IMR-90 (cell line): Measurements from ENCODE around the gene CIB2. TPM values are rescaled to one million over a fixed set of nuclear protein-coding genes. Genes with fewer than 3 reads are reported as not detected.
A peak's percentile ranks its signal among the peaks of the same experiment; 100 is the strongest.

ENCODE experiments used
- ATAC-seq: fragments of 200-7000 bp; cut with Tn5 transposase; 2 replicates; pipeline ENCODE4 v1.9.1; 2020; ENCODE audit warnings: low read depth, mild to moderate bottlenecking, moderate library complexity
- BruUV-seq: library from RNA; stranded (reverse); fragments of 400-500 nt; replicated peaks from 2 replicates; lab custom pipeline; 2021; lab: Mats Ljungman, UMichigan
- CTCF ChIA-PET: fragments of 300-600 bp; formaldehyde crosslinking; extraction: SDS; loops from one replicate; lab custom pipeline; 2021; ENCODE audit warnings: antibody characterized with exemption; lab: Yijun Ruan, JAX
- POLR2A ChIA-PET: fragments of 300-600 bp; sonication (Branson Sonifier 250); formaldehyde crosslinking; loops from one replicate; lab custom pipeline; 2022; ENCODE audit warnings: antibody characterized with exemption; ENCODE audit not compliant: unreplicated experiment; lab: Charles Lee
- DNase-seq: peaks from one replicate; pipeline ENCODE4 v3.0.0; 2013
- H2AFZ ChIP-seq: replicated peaks from 2 replicates; pipeline ENCODE3; 2013; ENCODE audit warnings: low read length, mild to moderate bottlenecking; ENCODE audit not compliant: poor library complexity
- H2AK5ac ChIP-seq: 2 replicates; pipeline ENCODE4 v1.6.1; 2013; ENCODE audit warnings: low read depth, low read length, inconsistent platforms
- H2AK9ac ChIP-seq: replicated peaks from 2 replicates; pipeline ENCODE3; 2013; ENCODE audit warnings: mild to moderate bottlenecking, low read depth, low read length, moderate library complexity; ENCODE audit not compliant: poor library complexity
- H2BK120ac ChIP-seq: 2 replicates; pipeline ENCODE4 v1.6.1; 2013; ENCODE audit warnings: low read depth, low read length, inconsistent platforms
- H2BK15ac ChIP-seq: 3 replicates; pipeline ENCODE4 v1.6.1; 2013; ENCODE audit warnings: low read depth, low read length, inconsistent platforms
- H2BK20ac ChIP-seq: 2 replicates; pipeline ENCODE4 v1.6.1; 2013; ENCODE audit warnings: low read depth, mild to moderate bottlenecking, inconsistent platforms, low read length, moderate library complexity
- H2BK5ac ChIP-seq: 2 replicates; pipeline ENCODE4 v1.6.1; 2013; ENCODE audit warnings: mild to moderate bottlenecking, low read depth, low read length, inconsistent platforms; ENCODE audit not compliant: poor library complexity, severe bottlenecking
- H3K14ac ChIP-seq: replicated peaks from 2 replicates; pipeline ENCODE4 v1.6.1; 2013; ENCODE audit warnings: low read depth, low read length, inconsistent platforms
- H3K18ac ChIP-seq: 2 replicates; pipeline ENCODE4 v1.6.1; 2013; ENCODE audit warnings: low read depth, low read length, control low read depth
- H3K23ac ChIP-seq: 2 replicates; pipeline ENCODE4 v1.6.1; 2013; ENCODE audit warnings: low read depth, low read length, inconsistent platforms
- H3K27ac ChIP-seq: 2 replicates; pipeline ENCODE4 v1.5.1; 2013; ENCODE audit warnings: mild to moderate bottlenecking, control low read depth, low read length; ENCODE audit not compliant: insufficient read depth
- H3K27me3 ChIP-seq: 2 replicates; pipeline ENCODE4 v1.6.1; 2013; ENCODE audit warnings: low read length; ENCODE audit not compliant: control insufficient read depth, insufficient read depth
- H3K36me3 ChIP-seq: 2 replicates; pipeline ENCODE4 v1.6.1; 2013; ENCODE audit warnings: low read length, mixed read lengths; ENCODE audit not compliant: control insufficient read depth, insufficient read depth
- H3K4ac ChIP-seq: 2 replicates; pipeline ENCODE4 v1.6.1; 2013; ENCODE audit warnings: low read depth, low read length, inconsistent platforms
- H3K4me1 ChIP-seq: 2 replicates; pipeline ENCODE4 v1.6.1; 2013; ENCODE audit warnings: low read length, mixed read lengths; ENCODE audit not compliant: control insufficient read depth, insufficient read depth
- H3K4me2 ChIP-seq: 2 replicates; pipeline ENCODE4 v1.6.1; 2013; ENCODE audit warnings: low read depth, mild to moderate bottlenecking, control low read depth, low read length, moderate library complexity
- H3K4me3 ChIP-seq: 2 replicates; pipeline ENCODE4 v1.5.1; 2013; ENCODE audit warnings: low read depth, mild to moderate bottlenecking, control low read depth, low read length, moderate library complexity; ENCODE audit not compliant: insufficient read depth
- H3K56ac ChIP-seq: 2 replicates; pipeline ENCODE4 v1.6.1; 2013; ENCODE audit warnings: low read length, inconsistent platforms; ENCODE audit not compliant: insufficient read depth; ENCODE audit errors: extremely low read depth
- H3K79me1 ChIP-seq, 2 experiments: 2 replicates each; pipeline ENCODE4 v1.6.1; 2013; ENCODE audit warnings: low read length in 2 of 2, inconsistent platforms in 1 of 2, low read depth in 1 of 2
- H3K9ac ChIP-seq: 2 replicates; pipeline ENCODE4 v1.6.1; 2013; ENCODE audit warnings: low read depth, low read length, control low read depth
- H3K9me1 ChIP-seq: 2 replicates; pipeline ENCODE4 v1.6.1; 2013; ENCODE audit warnings: low read length, inconsistent platforms; ENCODE audit not compliant: insufficient read depth
- H3K9me3 ChIP-seq: 2 replicates; pipeline ENCODE4 v1.6.1; 2013; ENCODE audit warnings: low read length; ENCODE audit not compliant: control insufficient read depth, insufficient read depth
- H4K20me1 ChIP-seq: 2 replicates; pipeline ENCODE4 v1.6.1; 2013; ENCODE audit warnings: low read length, inconsistent platforms; ENCODE audit not compliant: insufficient read depth
- H4K5ac ChIP-seq: 2 replicates; pipeline ENCODE4 v1.6.1; 2013; ENCODE audit warnings: mild to moderate bottlenecking, low read depth, low read length, control low read depth
- H4K8ac ChIP-seq, 2 experiments: 2 replicates each; pipeline ENCODE4 v1.6.1; 2013; ENCODE audit warnings: low read depth in 2 of 2, low read length in 2 of 2, control low read depth in 1 of 2, inconsistent platforms in 1 of 2
- H4K91ac ChIP-seq: 2 replicates; pipeline ENCODE4 v1.6.1; 2013; ENCODE audit warnings: low read depth, low read length, inconsistent platforms; ENCODE audit not compliant: insufficient read depth
- BHLHE40 ChIP-seq: fragments of 150-350 bp; IDR thresholded peaks from 2 replicates; pipeline ENCODE4 v1.6.1; 2016; ENCODE audit warnings: mild to moderate bottlenecking, low read depth, low read length
- CEBPB ChIP-seq: IDR thresholded peaks from 2 replicates; pipeline ENCODE4 v1.6.1; 2012; ENCODE audit warnings: low read depth, low read length, improper control_type of control experiment
- CHD1 ChIP-seq: IDR thresholded peaks from 2 replicates; pipeline ENCODE4 v1.6.1; 2012; ENCODE audit warnings: low read depth, low read length, improper control_type of control experiment
- MAZ ChIP-seq: IDR thresholded peaks from 2 replicates; pipeline ENCODE4 v1.6.1; 2012; ENCODE audit warnings: low read depth, mild to moderate bottlenecking, low read length, improper control_type of control experiment, moderate library complexity, borderline replicate concordance
- MXI1 ChIP-seq: IDR thresholded peaks from 2 replicates; pipeline ENCODE4 v1.6.1; 2012; ENCODE audit warnings: low read depth, mild to moderate bottlenecking, low read length, moderate library complexity, borderline replicate concordance
- POLR2A ChIP-seq: IDR thresholded peaks from 2 replicates; pipeline ENCODE4 v1.6.1; 2012; ENCODE audit warnings: mild to moderate bottlenecking, low read depth, low read length
- RCOR1 ChIP-seq: IDR thresholded peaks from 2 replicates; pipeline ENCODE4 v1.6.1; 2012; ENCODE audit warnings: mild to moderate bottlenecking, low read length, improper control_type of control experiment; ENCODE audit not compliant: insufficient replicate concordance
- WGBS, 2 experiments: methylation state at CpG; one replicate each; pipeline versions ENCODE4 v1.1.5 to v1.1.7; 2013; ENCODE audit warnings: missing lambda C conversion rate in 2 of 2; ENCODE audit not compliant: insufficient read length in 1 of 2; ENCODE audit errors: extremely low coverage in 2 of 2; 5-methylcytosine and 5-hydroxymethylcytosine counted together
- dilution Hi-C: fragments of 300-500 bp; cut with HindIII; formaldehyde crosslinking; loops from one replicate; pipeline ENCODE4 v1.14.3; 2018; ENCODE audit warnings: low sequenced_read_pairs; ENCODE audit not compliant: unreplicated experiment
- in situ Hi-C: fragments of 300-500 bp; cut with MboI; formaldehyde crosslinking; loops from 3 replicates; pipeline ENCODE4 v1.14.3; 2019; ENCODE audit warnings: low sequenced_read_pairs, inconsistent platforms, mixed read lengths
- intact Hi-C: fragments of 100-400 bp; cut with micrococcal nuclease; formaldehyde crosslinking; loops from 2 replicates; pipeline ENCODE4 v1.10.0; 2022
- polyA plus RNA-seq, 3 experiments: library from polyadenylated mRNA; depleted of rRNA; stranded (reverse); fragments of >200 nt; gene quantifications; 2 replicates each; pipeline ENCODE4 v1.2.3, GENCODE V29; 2012; ENCODE audit warnings: low replicate concordance in 1 of 3
- total RNA-seq: library from RNA; depleted of rRNA; stranded (reverse); fragments of >200 nt; gene quantifications from 2 replicates; pipeline ENCODE4 v1.2.3, GENCODE V29; 2012
- TF ChIP-seq, protein P1 (sequence below): conservative IDR thresholded peaks from 2 replicates; pipeline ENCODE4 v1.5.1; 2012; ENCODE audit warnings: mild to moderate bottlenecking, low read depth, low read length, improper control_type of control experiment

The CIB2 gene
- total and polyA plus RNA-seq, 2 of the 4 experiments (the other 2 are of a cell fraction) = 2.2 to 2.4 TPM

DNA sequence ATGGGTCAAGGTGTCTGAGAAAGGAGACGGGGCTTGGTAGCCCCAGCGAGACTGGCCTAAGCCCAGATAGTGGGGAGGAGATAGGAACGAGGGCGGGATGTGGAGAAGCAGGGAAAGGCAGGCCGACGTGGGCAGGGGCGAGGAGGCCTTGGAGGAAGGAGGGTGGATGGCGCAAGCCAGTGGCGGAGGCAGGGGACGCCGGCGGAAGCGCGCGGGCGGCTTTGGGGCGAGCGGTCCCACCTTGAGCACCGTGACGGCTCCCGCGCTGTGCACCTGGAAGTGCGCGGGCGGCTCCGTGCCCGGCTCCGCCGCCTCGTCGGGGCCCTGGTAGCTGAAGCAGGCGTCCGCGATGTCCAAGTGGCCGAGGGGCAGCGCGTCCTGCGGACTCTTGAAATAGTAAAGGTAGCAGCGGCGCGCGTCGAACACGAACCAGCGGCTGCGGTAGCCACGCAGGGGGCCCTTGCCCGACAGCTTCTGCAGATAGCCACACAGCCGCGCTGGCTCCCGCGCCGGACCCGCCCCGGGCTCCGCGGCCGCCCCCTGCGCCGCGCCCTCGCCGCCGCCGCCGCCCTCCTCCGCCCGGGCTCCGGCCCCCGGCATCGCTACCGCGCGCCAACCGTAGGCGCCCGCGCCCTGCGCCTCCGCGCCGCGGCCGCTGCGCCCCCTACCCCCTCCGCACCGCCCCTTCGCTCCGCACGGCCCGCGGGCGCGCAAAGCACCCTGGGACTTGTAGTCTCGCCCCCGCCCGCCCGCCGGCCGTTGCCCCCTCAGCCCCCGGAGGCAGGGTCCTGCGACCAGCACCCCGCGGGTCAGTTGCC lies 54.0 kb downstream of the CIB2 start, which contains the start of gene TBC1D2B:
Gene TBC1D2B (minus strand): TSS at position 659 of the 818 bp plus-strand sequence. CDS start 59 bp downstream, at position 600.
- no TSS peak for BruUV-seq
- H3K27ac ChIP-seq = peak within 1 kb of the TSS; percentile 97
- peak within 1 kb of the TSS; percentile 90 for H3K4ac ChIP-seq
- peaks cover 11% of the 10 kb centered on the region for H3K4me1 ChIP-seq
- H3K9me3 ChIP-seq = no peaks in the 10 kb centered on the region
- H3K4me2 ChIP-seq = peak within 1 kb of the TSS; percentile 100
- peak within 1 kb of the TSS; percentile 71 for H2BK5ac ChIP-seq
- peaks cover 12% of the 10 kb centered on the region for H4K20me1 ChIP-seq
- peak within 1 kb of the TSS; percentile 77 for H3K4me3 ChIP-seq
- in situ Hi-C loops = no loop called here
- H2BK20ac ChIP-seq = peak within 1 kb of the TSS; percentile 73; the same call in 1 of the 2 replicates
- peaks cover 2% of the 10 kb centered on the region for H3K36me3 ChIP-seq
- H2AFZ ChIP-seq = peak within 1 kb of the TSS; percentile 95
- H2AK9ac ChIP-seq = peak within 1 kb of the TSS; percentile 94
- ChIA-PET CTCF (no interaction called here), POLR2A (no interaction called here)
- intact Hi-C loops = no loop called here
- peak within 1 kb of the TSS; percentile 75 for H3K18ac ChIP-seq
- H3K27me3 ChIP-seq = no peaks in the 10 kb centered on the region
- H3K56ac ChIP-seq = peak within 1 kb of the TSS; percentile 57; the same call in 1 of the 2 replicates
- H2AK5ac ChIP-seq = peak within 1 kb of the TSS; percentile 98
- H2BK15ac ChIP-seq = peak within 1 kb of the TSS; percentile 91; the same call in 2 of the 3 replicates
- H2BK120ac ChIP-seq = peak within 1 kb of the TSS; percentile 83
- H3K9ac ChIP-seq = peak within 1 kb of the TSS; percentile 92
- peak within 1 kb of the TSS; percentile 79 for H3K23ac ChIP-seq
- H4K91ac ChIP-seq = peak within 1 kb of the TSS; percentile 72
- H4K8ac ChIP-seq = peak within 1 kb of the TSS; percentile 79 to 91; a peak in 3 of 4 replicates
- peaks cover 18% of the 10 kb centered on the region for H3K9me1 ChIP-seq
- peaks cover 10 to 33% of the 10 kb centered on the region in 2 experiments for H3K79me1 ChIP-seq
- dilution Hi-C loops = no loop called here
- 0% methylated on average over 48 of the region's 104 CpGs; no CpG with 5 or more reads in 1 of the 2 experiments for WGBS, 2 experiments
- ATAC-seq (peak; percentile 69), DNase-seq (peak; percentile 48)
- H3K14ac ChIP-seq = peak within 1 kb of the TSS; percentile 96
- H4K5ac ChIP-seq = peak within 1 kb of the TSS; percentile 80
- TF ChIP-seq RCOR1 (no peak), CHD1 (no peak), CEBPB (peak; percentile 75), MXI1 (peak; percentile 25; the same call in 1 of the 2 replicates), MAZ (peak; percentile 78; the same call in 1 of the 2 replicates), POLR2A (no peak; the same call in 1 of the 2 replicates), BHLHE40 (no peak)
- TF ChIP-seq, protein P1, sequence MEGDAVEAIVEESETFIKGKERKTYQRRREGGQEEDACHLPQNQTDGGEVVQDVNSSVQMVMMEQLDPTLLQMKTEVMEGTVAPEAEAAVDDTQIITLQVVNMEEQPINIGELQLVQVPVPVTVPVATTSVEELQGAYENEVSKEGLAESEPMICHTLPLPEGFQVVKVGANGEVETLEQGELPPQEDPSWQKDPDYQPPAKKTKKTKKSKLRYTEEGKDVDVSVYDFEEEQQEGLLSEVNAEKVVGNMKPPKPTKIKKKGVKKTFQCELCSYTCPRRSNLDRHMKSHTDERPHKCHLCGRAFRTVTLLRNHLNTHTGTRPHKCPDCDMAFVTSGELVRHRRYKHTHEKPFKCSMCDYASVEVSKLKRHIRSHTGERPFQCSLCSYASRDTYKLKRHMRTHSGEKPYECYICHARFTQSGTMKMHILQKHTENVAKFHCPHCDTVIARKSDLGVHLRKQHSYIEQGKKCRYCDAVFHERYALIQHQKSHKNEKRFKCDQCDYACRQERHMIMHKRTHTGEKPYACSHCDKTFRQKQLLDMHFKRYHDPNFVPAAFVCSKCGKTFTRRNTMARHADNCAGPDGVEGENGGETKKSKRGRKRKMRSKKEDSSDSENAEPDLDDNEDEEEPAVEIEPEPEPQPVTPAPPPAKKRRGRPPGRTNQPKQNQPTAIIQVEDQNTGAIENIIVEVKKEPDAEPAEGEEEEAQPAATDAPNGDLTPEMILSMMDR = 0 out of 2 replicates have a peak, but pooled peaks have one; percentile 8
